Erythroblast (primary cell): ENCODE results near the gene ZNRF3.
"Not testable (repeated sequence)": the region's sequence is repeated elsewhere in the genome, so short reads cannot be mapped to it uniquely, and the experiment has no call there.

ENCODE experiments used
- DNase-seq, 2 experiments: peaks; one replicate each; lab custom pipeline; 2025; lab: John Stamatoyannopoulos, UW
- GATA1 ChIP-seq: IDR thresholded peaks from 2 replicates; pipeline ENCODE4 v1.6.1; 2011; ENCODE audit warnings: low read depth, mild to moderate bottlenecking, control low read depth, low read length, moderate library complexity
- POLR2A ChIP-seq: IDR thresholded peaks from 2 replicates; pipeline ENCODE4 v1.6.1; 2011; ENCODE audit warnings: mild to moderate bottlenecking, low read length

ZNRF3 gene

DNA sequence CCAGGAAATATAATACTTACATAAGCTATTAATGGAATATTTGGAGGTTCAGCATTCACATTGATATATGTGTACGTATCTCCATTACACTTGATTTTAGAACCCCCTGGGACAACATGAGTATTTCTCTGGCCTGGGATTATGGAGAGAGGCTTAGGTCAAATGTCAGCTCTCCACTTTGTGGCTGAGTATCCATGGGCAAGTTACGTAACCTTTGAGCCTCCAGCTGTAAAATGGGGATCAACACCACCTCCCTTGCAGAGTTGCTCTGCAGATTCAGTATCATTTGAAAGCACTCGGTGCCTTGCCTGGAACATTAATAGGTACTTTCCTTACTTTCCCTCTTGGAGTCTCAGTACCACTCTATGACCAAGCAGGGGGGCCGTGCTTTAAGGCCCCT is 145.1 kb downstream of the ZNRF3 start:
- DNase-seq, result no peak
- no peak for TF ChIP-seq GATA1
- TF ChIP-seq POLR2A, result no peak

DNA sequence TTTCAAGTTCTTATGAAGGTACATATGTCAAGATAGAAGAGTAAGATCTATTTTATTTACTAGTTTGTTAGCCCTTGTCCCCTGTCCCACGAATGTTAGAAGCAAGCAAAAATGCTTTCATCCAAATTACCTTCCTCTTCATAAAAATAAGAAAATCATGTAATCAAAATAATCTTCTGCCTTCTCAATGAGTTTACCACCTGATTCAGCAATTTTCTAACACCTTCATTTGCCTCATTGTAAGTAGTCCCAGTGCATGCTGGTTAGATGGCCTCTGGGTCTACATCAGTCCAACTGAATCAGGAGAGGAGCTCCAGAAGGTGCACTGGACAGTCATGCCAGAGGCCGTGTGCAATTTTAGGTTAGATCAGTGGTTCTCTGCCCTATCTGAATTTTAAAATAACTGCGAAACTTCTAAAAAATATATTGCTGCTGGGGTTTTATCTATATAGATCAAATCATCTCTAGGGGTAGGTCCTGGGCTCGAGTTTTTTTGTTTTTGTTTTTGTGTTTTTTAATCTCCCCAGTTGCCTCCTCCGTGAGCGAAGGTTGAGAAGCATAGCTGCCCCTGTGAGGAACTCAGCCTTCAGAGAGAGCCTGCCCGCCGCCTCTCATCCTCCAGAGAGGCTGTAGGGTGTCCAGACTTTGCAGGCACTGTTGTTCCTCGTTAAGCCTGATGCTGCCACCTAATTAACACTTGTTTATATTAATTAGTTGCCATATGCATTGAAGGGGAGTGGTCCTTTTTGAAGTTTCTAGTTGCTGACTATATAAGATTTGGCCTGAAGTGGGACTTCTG is 146.0 kb downstream of the ZNRF3 start:
- DNase-seq, result no peak
- no peak for TF ChIP-seq GATA1
- no peak for TF ChIP-seq POLR2A

DNA sequence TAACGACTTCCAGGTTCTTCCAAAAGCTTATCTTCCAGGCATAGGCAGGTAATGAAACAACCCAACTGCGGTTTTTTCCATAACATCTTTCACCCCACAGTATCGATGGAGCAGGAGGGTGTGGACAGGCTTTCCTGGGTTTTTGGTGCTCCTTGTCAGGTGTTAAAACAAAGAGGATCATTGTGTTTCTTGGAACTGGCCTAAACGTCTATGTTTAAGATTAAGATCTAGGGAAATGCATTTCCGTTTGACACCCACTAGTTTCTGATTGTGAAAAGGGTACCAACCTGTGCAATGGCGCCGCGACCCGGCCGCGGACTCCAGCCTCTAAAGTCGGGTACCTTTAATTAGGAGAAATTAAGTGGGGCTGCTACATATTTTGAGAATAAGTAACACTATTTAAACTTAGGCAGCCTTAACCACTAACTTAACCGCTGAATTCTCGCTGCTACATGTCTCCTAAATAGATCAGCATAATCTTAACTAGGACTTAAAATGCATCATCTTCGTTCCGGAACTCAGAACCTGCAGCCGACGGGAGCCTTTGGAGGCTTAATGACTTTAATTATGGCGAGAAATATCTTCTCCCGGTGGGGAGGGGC is 146.7 kb downstream of the ZNRF3 start:
- DNase-seq, result peak in 1 of 2 experiments; percentile 31

DNA sequence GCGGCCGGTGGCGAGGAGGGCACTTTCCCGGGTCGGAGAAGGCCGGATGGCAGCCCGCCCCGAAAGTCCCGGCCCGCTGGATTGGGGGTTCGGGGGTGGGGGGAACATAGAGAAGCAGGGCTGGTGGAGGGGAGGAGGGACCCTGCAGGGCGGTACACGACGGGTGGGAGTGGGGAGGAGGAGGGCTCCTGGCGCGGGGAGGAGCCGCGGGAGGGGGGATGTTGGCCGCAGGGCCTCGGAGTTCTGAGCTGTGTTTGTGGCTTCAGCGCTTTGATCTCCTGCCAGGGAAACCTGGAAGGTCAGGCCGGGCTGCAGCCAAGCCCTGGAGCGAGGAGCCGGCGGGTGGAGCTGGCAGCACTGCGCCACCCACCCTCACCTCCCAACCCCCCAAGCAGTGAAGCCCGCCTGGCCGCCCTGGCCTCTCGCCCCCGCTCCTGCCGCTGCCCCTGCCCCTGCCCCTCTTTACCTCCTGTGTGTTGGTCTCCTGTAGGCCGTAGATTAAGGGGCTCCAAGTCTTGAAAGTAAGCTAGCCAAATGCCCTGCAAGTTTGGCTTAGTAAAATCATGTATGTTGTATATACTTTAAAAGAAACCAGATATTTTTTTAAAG is 147.3 kb downstream of the ZNRF3 start:
- peak; percentile 37 to 38 for DNase-seq
- TF ChIP-seq GATA1 (no peak), POLR2A (no peak)

More for the DNA sequence above, 146.7 kb downstream of the ZNRF3 start:
- TF ChIP-seq GATA1, result no peak
- no peak for TF ChIP-seq POLR2A

DNA sequence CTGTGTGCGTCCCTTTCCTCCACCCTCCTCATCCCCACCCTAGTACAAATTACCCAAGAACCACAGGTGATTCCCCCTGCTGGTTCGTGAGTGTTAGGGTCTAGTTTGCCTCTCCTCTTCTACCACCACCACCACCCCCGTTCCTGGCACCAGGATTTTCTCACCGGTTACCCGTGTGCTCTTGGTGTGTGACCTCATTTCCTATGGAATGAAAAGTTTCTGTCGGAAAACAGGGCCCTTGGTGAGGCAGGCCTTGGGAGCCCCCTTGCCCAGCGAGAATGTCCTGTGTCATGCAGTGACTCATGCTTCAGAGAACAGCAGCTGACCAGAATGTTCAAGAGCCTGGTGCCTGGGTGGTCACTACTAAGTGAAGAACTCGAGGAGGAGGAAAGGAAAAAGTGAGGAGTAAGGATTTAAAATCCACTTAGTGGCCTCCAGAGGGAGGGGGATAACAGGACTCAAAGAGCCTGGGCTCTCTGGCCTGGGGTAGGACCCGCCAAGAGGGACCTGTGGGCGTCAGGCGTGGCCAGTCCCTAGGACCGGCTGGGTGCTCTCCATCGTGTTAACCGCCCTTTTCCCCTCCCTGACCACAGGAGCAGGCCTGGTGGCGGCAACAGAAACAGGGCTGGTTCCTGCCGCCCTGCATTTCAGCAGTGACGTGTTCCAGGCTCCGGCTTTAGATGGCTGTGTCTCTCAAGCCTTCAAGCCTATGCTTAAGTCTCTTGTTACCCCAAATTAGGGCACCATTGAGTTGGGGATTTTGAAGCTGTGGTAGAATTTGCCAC is 148.0 kb downstream of the ZNRF3 start:
- DNase-seq, result peak; percentile 28 to 36
- TF ChIP-seq POLR2A (no peak), GATA1 (no peak)

DNA sequence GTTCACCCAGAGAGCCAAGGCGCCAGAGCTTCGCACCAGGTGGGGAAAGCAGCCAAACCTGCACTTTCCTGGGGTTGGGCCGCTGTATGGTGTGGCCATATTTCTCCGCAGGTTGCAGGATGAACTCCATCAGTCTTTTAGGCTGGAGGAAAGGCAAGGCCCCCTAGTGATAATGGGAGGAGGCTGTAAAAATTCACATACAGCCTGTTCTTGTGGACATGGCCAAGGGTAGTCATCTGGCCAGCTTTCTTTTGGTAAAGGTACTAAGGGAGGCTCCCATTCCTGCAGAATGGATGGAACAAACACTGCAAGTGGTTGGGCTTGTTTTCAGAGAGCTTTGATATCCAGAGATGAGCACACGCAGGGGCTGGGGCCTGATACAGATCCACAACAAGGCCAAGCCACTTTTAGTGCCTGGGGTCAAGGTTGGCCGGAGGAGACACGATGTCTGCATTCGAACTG is 148.7 kb downstream of the ZNRF3 start:
- DNase-seq, result no peak
- TF ChIP-seq POLR2A (no peak), GATA1 (no peak)

DNA sequence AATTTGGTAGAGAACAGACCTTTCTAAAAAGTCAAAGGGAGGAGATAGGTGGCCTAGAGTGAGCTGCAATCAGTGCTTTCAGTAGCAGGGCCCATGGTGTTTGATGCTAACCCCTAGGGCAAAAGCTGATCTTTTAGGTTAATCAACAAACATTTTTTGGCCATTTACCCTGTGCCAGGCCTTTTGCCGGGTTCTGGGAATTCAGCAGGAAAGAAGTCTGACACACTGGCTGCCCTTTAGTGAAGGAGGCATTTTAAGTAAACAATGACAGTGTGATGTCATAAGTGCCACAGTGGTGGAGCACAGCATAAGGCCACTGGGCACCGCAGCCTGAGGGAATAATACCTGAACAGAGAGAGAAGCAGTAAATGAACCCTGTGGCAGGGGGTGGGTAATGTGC is 149.2 kb downstream of the ZNRF3 start:
- DNase-seq, result no peak
- TF ChIP-seq POLR2A (no peak), GATA1 (no peak)

DNA sequence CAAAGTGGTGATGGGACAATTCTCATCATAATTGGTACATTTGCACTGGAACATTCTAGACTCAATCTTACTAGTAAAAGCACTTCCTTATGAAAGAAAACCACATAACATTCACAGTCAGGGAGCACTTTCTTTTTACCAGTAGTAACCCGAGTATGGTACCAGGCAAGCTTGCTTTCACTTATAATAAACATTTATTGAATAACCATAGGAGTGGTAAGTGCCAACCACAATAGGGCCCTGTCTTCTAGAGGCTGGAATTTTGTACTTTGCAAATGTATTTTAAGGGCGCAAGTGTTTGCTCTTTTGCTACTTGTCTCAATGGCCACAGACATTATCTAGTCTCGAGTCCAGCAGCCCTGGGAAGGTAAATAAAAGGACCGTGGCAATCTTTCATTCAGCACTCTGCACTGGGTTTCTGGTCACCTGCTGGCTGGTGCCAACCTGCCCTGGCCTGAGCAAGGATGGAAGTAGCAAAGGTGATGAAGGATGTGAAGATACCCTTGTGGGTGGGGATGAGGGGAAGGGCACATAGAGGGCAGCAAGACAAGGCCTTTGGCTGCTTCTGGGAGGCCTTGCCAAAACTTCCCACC is 154.1 kb downstream of the ZNRF3 start:
- DNase-seq, result no peak
- TF ChIP-seq POLR2A (no peak), GATA1 (no peak)

DNA sequence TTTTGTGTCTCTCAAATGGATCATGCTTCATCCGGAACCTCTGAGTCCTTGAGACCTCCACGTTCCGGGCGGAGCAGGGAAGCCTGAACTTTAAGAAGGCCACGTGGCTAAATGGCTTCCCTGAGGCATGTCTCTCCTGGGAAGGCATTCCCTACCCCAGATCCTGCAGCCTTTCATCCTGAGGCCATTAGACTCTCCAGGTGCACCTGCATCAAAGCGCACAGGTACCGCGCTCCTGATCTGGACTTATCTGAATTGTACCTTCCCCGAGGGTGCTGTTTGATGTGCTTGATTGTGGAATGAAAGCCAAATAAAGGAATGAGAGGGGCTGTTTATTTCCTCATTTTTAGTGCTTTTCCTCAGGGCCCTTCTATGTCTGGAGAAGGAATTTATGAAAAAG is 155.8 kb downstream of the ZNRF3 start:
- TF ChIP-seq POLR2A (no peak), GATA1 (no peak)
- DNase-seq, result no peak

DNA sequence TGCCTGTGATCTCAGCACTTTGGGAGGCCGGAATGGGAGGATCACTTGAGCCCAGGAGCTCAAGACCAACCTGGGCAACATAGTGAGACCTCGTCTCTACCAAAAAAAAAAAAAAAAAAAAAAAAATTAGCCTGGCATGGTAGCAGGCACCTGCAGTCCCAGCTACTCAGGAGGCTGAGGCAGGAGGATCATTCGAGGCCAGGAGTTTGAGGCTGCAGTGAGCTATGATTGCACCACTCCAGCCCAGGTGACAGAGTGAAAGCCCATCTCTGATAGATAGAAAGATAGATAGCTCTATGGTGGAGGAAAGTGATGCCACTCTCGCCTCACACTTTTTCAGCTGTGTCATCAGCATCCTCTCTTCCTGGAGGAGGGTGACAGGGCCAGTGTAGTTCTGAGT is 156.3 kb downstream of the ZNRF3 start:
- not testable (repeated sequence) for DNase-seq

DNA sequence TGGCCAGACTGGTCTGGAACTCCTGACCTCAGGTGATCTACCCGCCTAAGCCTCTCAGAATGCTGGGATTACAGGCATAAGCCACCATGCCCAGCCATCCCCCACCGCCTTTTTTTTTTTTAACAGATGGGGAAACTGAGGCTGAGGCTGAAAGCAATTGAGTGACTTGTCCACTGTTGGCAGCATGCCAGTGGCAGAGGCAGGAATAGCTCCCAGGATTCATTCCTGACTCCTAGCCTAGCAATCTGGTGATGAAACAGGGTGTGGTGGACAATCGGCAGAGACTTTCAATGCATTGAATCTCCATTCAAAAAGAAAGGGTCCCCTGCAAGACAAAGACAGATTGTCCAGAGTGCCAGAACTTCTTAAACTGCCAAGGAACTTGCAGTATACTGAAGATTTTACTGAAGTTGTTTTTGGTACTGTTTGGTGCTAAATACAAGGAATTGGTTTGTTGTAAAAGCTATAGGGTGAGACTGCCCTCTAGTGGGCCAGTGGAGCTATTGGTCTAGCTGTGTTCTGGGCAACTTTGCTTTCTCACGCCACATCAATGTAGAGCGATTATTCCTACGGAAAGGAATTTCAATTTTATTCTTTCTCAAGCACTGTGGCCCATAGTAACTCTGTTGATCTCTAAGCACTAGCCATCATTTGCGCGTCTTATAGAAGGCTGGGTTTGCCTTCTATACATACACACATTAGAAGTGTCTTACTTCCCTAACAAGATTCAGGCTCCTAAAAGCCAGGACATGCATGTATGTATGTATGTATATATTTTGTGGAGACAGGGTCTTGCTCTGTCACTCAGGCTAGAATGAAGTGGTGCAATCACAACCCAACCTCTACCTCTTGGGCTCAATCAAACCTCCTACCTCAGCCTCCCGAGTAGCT is 157.3 kb downstream of the ZNRF3 start:
- TF ChIP-seq POLR2A, result no peak
- no peak for TF ChIP-seq GATA1
- DNase-seq, result peak; percentile 80 to 89

DNA sequence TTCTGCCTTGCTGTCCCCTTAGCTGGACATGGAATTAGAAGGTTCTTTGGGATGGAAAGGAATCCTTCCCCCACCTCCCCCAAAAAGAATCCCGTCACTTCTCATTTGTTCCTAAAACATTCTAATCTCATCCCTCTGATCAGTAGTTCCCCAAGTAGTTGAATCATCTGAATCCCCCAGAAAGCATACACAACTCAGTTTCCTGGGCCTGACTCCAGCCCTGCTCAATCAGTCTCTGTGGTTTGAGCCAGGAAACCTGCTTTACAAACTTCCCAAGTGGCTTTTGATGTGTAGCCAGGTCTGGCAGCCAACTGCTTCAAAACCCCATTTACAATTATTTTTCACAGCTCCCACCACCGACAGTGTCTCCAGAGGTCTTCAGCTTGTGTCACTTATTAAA is 158.0 kb downstream of the ZNRF3 start:
- no peak for DNase-seq
- TF ChIP-seq GATA1, result no peak
